ENCODE data around the gene THBS2. TPM values are rescaled to one million over a fixed set of nuclear protein-coding genes. Genes with fewer than 3 reads are reported as not detected.

Gene THBS2
- total and polyA plus RNA-seq, 4 experiments from 2014 or later = 0.09 to 0.14 TPM; not detected in 2

- H3K27me3 Mint-ChIP-seq = peaks cover 52 to 54% of the 10 kb centered on the region in 2 donors
- H3K36me3 ChIP-seq (ENCODE audit: insufficient read depth, low read length) = no peaks in the 10 kb centered on the region
- peaks cover 22% of the 10 kb centered on the region for H3K27me3 ChIP-seq (ENCODE audit: insufficient read depth, low read length)
Measured at GRCh38 chr6:169254456-169255316, 1.0 kb upstream of the THBS2 start.

GRCh38 chr6:169252505-169253189, 999 bp downstream of the THBS2 start:
- Mint-ChIP-seq H3K4me3 (peak overlapping the region in 4 of 8 donors; percentile 35 to 70 (median 58)), H3K4me1 (peaks cover 16 to 25% (median 18%) of the 10 kb centered on the region in 4 donors), H3K36me3 (no peaks in the 10 kb centered on the region), H3K9me3 (peaks cover 0 to 6% (median 0%) of the 10 kb centered on the region in 8 donors), H3K27ac (no peak overlapping the region), H3K27me3 (peaks cover 52 to 54% of the 10 kb centered on the region in 2 donors)
- ChIA-PET CTCF (ENCODE audit: partially characterized antibody) (no interaction called here), POLR2A (ENCODE audit: partially characterized antibody) (no interaction called here)
- H3K36me3 ChIP-seq (ENCODE audit: insufficient read depth, low read length) = no peaks in the 10 kb centered on the region
- no peak overlapping the region for H3K4me3 ChIP-seq (ENCODE audit: low read length in 2 of 2)
- intact Hi-C loops (cut with micrococcal nuclease) = no loop called here
- H3K4me1 ChIP-seq (ENCODE audit: insufficient read depth, low read length) = peaks cover 20% of the 10 kb centered on the region
- no peak overlapping the region for H3K27ac ChIP-seq (ENCODE audit: low read depth, low read length)
- no peak for DNase-seq
- H3K9me3 ChIP-seq (ENCODE audit: control insufficient read depth in 1 of 2, low read length in 2 of 2) = no peaks in the 10 kb centered on the region
- H3K27me3 ChIP-seq (ENCODE audit: insufficient read depth, low read length) = peaks cover 22% of the 10 kb centered on the region

More at GRCh38 chr6:169254456-169255316, 1.0 kb upstream of the THBS2 start:
- POLR2A ChIA-PET (ENCODE audit: partially characterized antibody) = no interaction called here
- Mint-ChIP-seq H3K9me3 (peaks cover 0 to 6% (median 0%) of the 10 kb centered on the region in 8 donors), H3K36me3 (no peaks in the 10 kb centered on the region), H3K27ac (no peak overlapping the region), H3K4me3 (peak overlapping the region in 1 of 8 donors; percentile 29), H3K4me1 (peaks cover 14 to 25% (median 18%) of the 10 kb centered on the region in 4 donors)
- intact Hi-C loops (cut with micrococcal nuclease) = no loop called here
- no peak for DNase-seq
- H3K4me1 ChIP-seq (ENCODE audit: insufficient read depth, low read length) = peaks cover 20% of the 10 kb centered on the region
- no peak overlapping the region for H3K27ac ChIP-seq (ENCODE audit: low read depth, low read length)
- H3K9me3 ChIP-seq (ENCODE audit: control insufficient read depth in 1 of 2, low read length in 2 of 2) = no peaks in the 10 kb centered on the region
- no peak overlapping the region for H3K4me3 ChIP-seq (ENCODE audit: low read length in 2 of 2)
- CTCF ChIA-PET (ENCODE audit: partially characterized antibody) = no interaction called here

- no peaks in the 10 kb centered on the region for H3K36me3 Mint-ChIP-seq
- Histone ChIP-seq H3K9me3 (ENCODE audit: control insufficient read depth in 1 of 2, low read length in 2 of 2) (no peaks in the 10 kb centered on the region), H3K27ac (ENCODE audit: low read depth, low read length) (no peak overlapping the region), H3K4me3 (ENCODE audit: low read length in 2 of 2) (no peak overlapping the region), H3K4me1 (ENCODE audit: insufficient read depth, low read length) (peaks cover 20% of the 10 kb centered on the region), H3K27me3 (ENCODE audit: insufficient read depth, low read length) (peaks cover 22% of the 10 kb centered on the region), H3K36me3 (ENCODE audit: insufficient read depth, low read length) (no peaks in the 10 kb centered on the region)
- no peak overlapping the region for H3K27ac Mint-ChIP-seq
- DNase-seq = no peak
- POLR2A ChIA-PET (ENCODE audit: partially characterized antibody) = no interaction called here
- H3K4me1 Mint-ChIP-seq = peaks cover 14 to 25% (median 18%) of the 10 kb centered on the region in 4 donors
- CTCF ChIA-PET (ENCODE audit: partially characterized antibody) = no interaction called here
- H3K9me3 Mint-ChIP-seq = peaks cover 0 to 6% (median 0%) of the 10 kb centered on the region in 8 donors
- H3K4me3 Mint-ChIP-seq = peak overlapping the region in 4 of 8 donors; percentile 3 to 70 (median 20)
- intact Hi-C loops (cut with micrococcal nuclease) = no loop called here
- H3K27me3 Mint-ChIP-seq = peaks cover 48 to 53% of the 10 kb centered on the region in 2 donors
Measured at GRCh38 chr6:169251822-169252504, 1.7 kb downstream of the THBS2 start.

DNA sequence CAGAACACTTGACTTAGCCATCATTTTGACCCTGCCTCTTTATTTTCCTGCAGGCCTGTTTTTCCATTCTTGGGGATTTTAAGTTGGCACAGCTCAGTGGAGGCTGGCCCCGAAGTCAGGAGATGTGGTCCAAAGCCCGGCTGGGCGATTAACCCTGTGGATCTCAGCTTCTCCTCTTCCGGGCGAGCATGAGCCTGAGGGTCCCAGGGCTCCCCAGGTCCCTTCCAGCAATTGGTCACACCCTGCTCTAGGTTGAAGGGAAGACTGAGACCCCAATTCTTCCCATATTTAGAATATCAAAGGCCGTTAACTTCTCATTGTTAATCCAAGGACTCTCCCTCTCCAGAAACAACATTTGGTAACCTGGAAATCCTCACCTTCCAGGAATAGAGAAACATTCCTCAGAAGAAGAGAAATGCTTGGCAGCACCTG, 2.3 kb downstream of the THBS2 start:
- CTCF ChIA-PET (ENCODE audit: partially characterized antibody) = no interaction called here
- H3K4me1 Mint-ChIP-seq = peaks cover 14 to 25% (median 18%) of the 10 kb centered on the region in 4 donors
- peaks cover 20% of the 10 kb centered on the region for H3K4me1 ChIP-seq (ENCODE audit: insufficient read depth, low read length)
- POLR2A ChIA-PET (ENCODE audit: partially characterized antibody) = no interaction called here
- H3K36me3 Mint-ChIP-seq = no peaks in the 10 kb centered on the region
- no peak overlapping the region for H3K4me3 ChIP-seq (ENCODE audit: low read length in 2 of 2)
- peaks cover 46 to 48% of the 10 kb centered on the region in 2 donors for H3K27me3 Mint-ChIP-seq
- intact Hi-C loops (cut with micrococcal nuclease) = no loop called here
- no peak for DNase-seq
- no peaks in the 10 kb centered on the region for H3K36me3 ChIP-seq (ENCODE audit: insufficient read depth, low read length)
- no peak overlapping the region for H3K4me3 Mint-ChIP-seq
- no peak overlapping the region for H3K27ac Mint-ChIP-seq
- no peaks in the 10 kb centered on the region for H3K9me3 ChIP-seq (ENCODE audit: control insufficient read depth in 1 of 2, low read length in 2 of 2)
- no peak overlapping the region for H3K27ac ChIP-seq (ENCODE audit: low read depth, low read length)
- H3K27me3 ChIP-seq (ENCODE audit: insufficient read depth, low read length) = peaks cover 22% of the 10 kb centered on the region
- peaks cover 0 to 6% (median 0%) of the 10 kb centered on the region in 8 donors for H3K9me3 Mint-ChIP-seq

DNA sequence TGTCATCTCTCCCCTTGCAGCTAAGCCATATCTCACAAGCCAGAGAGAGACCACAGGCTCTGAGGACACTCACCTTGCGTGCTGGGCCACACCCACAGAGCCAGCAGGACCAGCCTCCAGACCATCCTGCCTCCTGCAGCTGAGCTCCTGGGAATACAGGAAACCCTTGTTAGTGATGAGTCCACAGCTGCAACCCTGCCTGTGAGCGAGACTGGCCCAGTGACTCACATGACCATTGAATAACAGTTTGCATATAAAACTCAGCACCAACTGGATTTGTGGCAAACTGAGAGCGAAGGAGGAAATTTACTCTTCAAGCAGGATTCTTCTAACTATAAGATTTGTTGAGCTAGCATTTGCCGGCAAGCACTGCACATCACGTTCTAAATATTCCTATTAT, 3.0 kb downstream of the THBS2 start:
- H3K4me3 Mint-ChIP-seq = no peak overlapping the region
- peaks cover 22% of the 10 kb centered on the region for H3K27me3 ChIP-seq (ENCODE audit: insufficient read depth, low read length)
- POLR2A ChIA-PET (ENCODE audit: partially characterized antibody) = no interaction called here
- H3K4me1 ChIP-seq (ENCODE audit: insufficient read depth, low read length) = peaks cover 20% of the 10 kb centered on the region
- intact Hi-C loops (cut with micrococcal nuclease) = no loop called here
- H3K27ac ChIP-seq (ENCODE audit: low read depth, low read length) = no peak overlapping the region
- H3K9me3 Mint-ChIP-seq = peaks cover 0 to under 1% (median 0%) of the 10 kb centered on the region in 8 donors
- H3K36me3 Mint-ChIP-seq = no peaks in the 10 kb centered on the region
- CTCF ChIA-PET (ENCODE audit: partially characterized antibody) = no interaction called here
- H3K4me1 Mint-ChIP-seq = peaks cover 14 to 25% (median 18%) of the 10 kb centered on the region in 4 donors
- no peak overlapping the region for H3K27ac Mint-ChIP-seq
- peaks cover 40 to 41% of the 10 kb centered on the region in 2 donors for H3K27me3 Mint-ChIP-seq
- no peak overlapping the region for H3K4me3 ChIP-seq (ENCODE audit: low read length in 2 of 2)
- H3K36me3 ChIP-seq (ENCODE audit: insufficient read depth, low read length) = no peaks in the 10 kb centered on the region
- no peaks in the 10 kb centered on the region for H3K9me3 ChIP-seq (ENCODE audit: control insufficient read depth in 1 of 2, low read length in 2 of 2)
- no peak for DNase-seq

DNA sequence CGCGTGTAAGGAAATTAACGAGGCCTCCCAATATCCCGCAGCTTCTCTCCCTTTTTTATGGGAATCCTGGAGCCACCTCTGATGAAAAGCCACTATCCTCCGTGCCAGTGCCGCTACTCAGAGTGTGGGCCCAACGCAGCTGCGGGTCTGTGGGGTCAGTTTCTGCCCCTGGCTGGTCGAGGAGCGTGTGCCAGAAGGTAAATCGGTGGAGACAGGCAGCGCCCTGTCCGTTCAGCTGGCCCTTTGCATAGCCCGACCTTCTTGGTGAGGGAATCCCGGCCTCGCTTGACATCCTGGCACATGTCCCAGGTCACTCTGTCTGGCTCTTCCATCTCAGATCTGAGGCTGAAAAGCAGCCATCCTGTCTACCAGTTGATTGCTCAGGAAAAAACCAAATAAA, 4.6 kb downstream of the THBS2 start:
- Mint-ChIP-seq H3K27ac (no peak overlapping the region), H3K36me3 (no peaks in the 10 kb centered on the region), H3K27me3 (peaks cover 30% of the 10 kb centered on the region in 2 donors), H3K4me1 (peaks cover 14 to 20% (median 17%) of the 10 kb centered on the region in 4 donors), H3K9me3 (no peaks in the 10 kb centered on the region), H3K4me3 (no peak overlapping the region)
- no peak overlapping the region for H3K4me3 ChIP-seq (ENCODE audit: low read length in 2 of 2)
- H3K36me3 ChIP-seq (ENCODE audit: insufficient read depth, low read length) = no peaks in the 10 kb centered on the region
- intact Hi-C loops (cut with micrococcal nuclease) = no loop called here
- H3K4me1 ChIP-seq (ENCODE audit: insufficient read depth, low read length) = peaks cover 17% of the 10 kb centered on the region
- H3K27me3 ChIP-seq (ENCODE audit: insufficient read depth, low read length) = peaks cover 22% of the 10 kb centered on the region
- no peaks in the 10 kb centered on the region for H3K9me3 ChIP-seq (ENCODE audit: control insufficient read depth in 1 of 2, low read length in 2 of 2)
- CTCF ChIA-PET (ENCODE audit: partially characterized antibody) = interaction anchor here (0.9 kb wide), 1 partner anchor 72 kb away, joined by 3 read pairs; no protein-coding TSS in a partner anchor
- no peak for DNase-seq
- POLR2A ChIA-PET (ENCODE audit: partially characterized antibody) = no interaction called here
- no peak overlapping the region for H3K27ac ChIP-seq (ENCODE audit: low read depth, low read length)

DNA sequence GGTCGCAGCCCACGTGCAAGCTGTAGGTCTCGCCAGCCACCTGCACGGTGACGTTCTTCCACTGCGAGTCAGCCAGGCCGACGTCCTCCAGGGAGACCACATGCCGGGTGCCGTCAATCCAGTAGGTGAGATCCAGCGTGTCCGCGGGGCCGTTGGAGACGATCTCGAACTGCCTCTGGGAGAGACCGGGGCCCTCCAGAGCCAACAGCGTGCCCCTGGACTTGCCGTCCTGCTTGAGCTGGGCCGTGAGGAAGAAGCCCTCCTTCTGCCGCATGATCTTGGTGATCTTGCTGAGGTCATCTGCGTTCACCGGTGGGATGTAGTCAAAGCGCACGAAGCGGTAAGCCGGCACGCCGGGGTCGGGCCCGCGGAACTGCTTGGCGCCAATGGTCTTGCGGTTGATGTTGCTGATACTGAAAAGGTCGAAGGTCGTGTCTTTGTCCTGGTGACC, 5.1 kb downstream of the THBS2 start:
- Mint-ChIP-seq H3K4me3 (no peak overlapping the region), H3K27me3 (peaks cover 25 to 28% of the 10 kb centered on the region in 2 donors), H3K36me3 (no peaks in the 10 kb centered on the region), H3K27ac (no peak overlapping the region), H3K4me1 (peaks cover 10 to 15% (median 13%) of the 10 kb centered on the region in 4 donors), H3K9me3 (no peaks in the 10 kb centered on the region)
- Histone ChIP-seq H3K9me3 (ENCODE audit: control insufficient read depth in 1 of 2, low read length in 2 of 2) (no peaks in the 10 kb centered on the region), H3K4me3 (ENCODE audit: low read length in 2 of 2) (no peak overlapping the region), H3K4me1 (ENCODE audit: insufficient read depth, low read length) (peaks cover 12% of the 10 kb centered on the region), H3K27ac (ENCODE audit: low read depth, low read length) (no peak overlapping the region), H3K36me3 (ENCODE audit: insufficient read depth, low read length) (no peaks in the 10 kb centered on the region), H3K27me3 (ENCODE audit: insufficient read depth, low read length) (peaks cover 18% of the 10 kb centered on the region)
- ChIA-PET CTCF (ENCODE audit: partially characterized antibody) (no interaction called here), POLR2A (ENCODE audit: partially characterized antibody) (no interaction called here)
- intact Hi-C loops (cut with micrococcal nuclease) = no loop called here
- no peak for DNase-seq
